Measurements from ENCODE around the gene FMNL2.

- no peak for TF ChIP-seq POLR2A (IDR thresholded peaks at IDR 0.05; ENCODE audit: low read depth, low read length)
- TF ChIP-seq TAF1 (IDR thresholded peaks at IDR 0.05; ENCODE audit: borderline replicate concordance, low read depth, low read length), result no peak
- TF ChIP-seq POLR2AphosphoS5 (IDR thresholded peaks at IDR 0.05; ENCODE audit: low read depth, low read length), result no peak
Measured at GRCh38 chr2:152492131-152492530, 157.2 kb downstream of the FMNL2 start.
